ENCODE measurements around the gene LIPI.

- TF ChIP-seq CTCF (IDR thresholded peaks at IDR 0.05) (no peak), POLR2A (IDR thresholded peaks at IDR 0.05) (no peak)
Measured at GRCh38 chr21:14243874-14244273, 33.1 kb upstream of the LIPI start.

Data from body of pancreas (tissue), 4 donors.